GM13977 (cell line): ENCODE data around the gene ARTN.

Source experiments
- DNase-seq: peaks from one replicate; pipeline ENCODE4 v3.0.0; 2012; ENCODE audit warnings: low spot score
- CTCF ChIP-seq: IDR thresholded peaks from 2 replicates; pipeline ENCODE4 v1.5.1; 2012; ENCODE audit warnings: mild to moderate bottlenecking, control low read depth; ENCODE audit not compliant: insufficient read depth; ENCODE audit errors: extremely low read depth, missing control alignments
- in situ Hi-C: fragments of 300-500 bp; cut with MboI; formaldehyde crosslinking; loops from one replicate; pipeline ENCODE4 v1.12.0; 2022; ENCODE audit warnings: low sequenced_read_pairs, low pct_unique_long_range_greater_than_20kb, mixed read lengths, inconsistent platforms; ENCODE audit not compliant: unreplicated experiment

Gene ARTN

GRCh38 chr1:43932786-43933385 lies 715 bp upstream of the ARTN start:
- peak; percentile 49 for DNase-seq

GRCh38 chr1:43934101-43934985 lies 742 bp downstream of the ARTN start:
- DNase-seq, result peak; percentile 92
- in situ Hi-C loops, result loop anchor here (10.0 to 25.0 kb wide), 2 partner anchors 170 to 397 kb away; partner anchors contain the start of gene PTPRF
- TF ChIP-seq CTCF, result peak; percentile 90

More at GRCh38 chr1:43932786-43933385, 715 bp upstream of the ARTN start:
- in situ Hi-C loops, result loop anchor here (10.0 to 25.0 kb wide), 2 partner anchors 168 to 396 kb away; partner anchors contain the start of gene PTPRF
- no peak for TF ChIP-seq CTCF

GRCh38 chr1:43934986-43935324 lies 1.4 kb downstream of the ARTN start:
- TF ChIP-seq CTCF, result no peak
- in situ Hi-C loops, result loop anchor here (10.0 to 25.0 kb wide), 2 partner anchors 170 to 398 kb away; partner anchors contain the start of gene PTPRF
- no peak for DNase-seq

GRCh38 chr1:43935711-43936427 lies 2.3 kb downstream of the ARTN start:
- in situ Hi-C loops, result loop anchor here (10.0 to 25.0 kb wide), 2 partner anchors 171 to 399 kb away; partner anchors contain the start of gene PTPRF
- no peak for TF ChIP-seq CTCF
- peak; percentile 49 for DNase-seq

- DNase-seq, result peak; percentile 63
- TF ChIP-seq CTCF, result peak; percentile 12
- in situ Hi-C loops, result loop anchor here (10.0 to 25.0 kb wide), 2 partner anchors 172 to 399 kb away; partner anchors contain the start of gene PTPRF
Measured at GRCh38 chr1:43936431-43937151, 3.0 kb downstream of the ARTN start.
